Hematopoietic multipotent progenitor cell treated with erythropoietin and hydrocortisone succinate and interleukin-3 and kit ligand, for 6 days (in vitro differentiated cells): ENCODE data around the gene TUBA3D.
"Not testable (repeated sequence)": the region's sequence is repeated elsewhere in the genome, so short reads cannot be mapped to it uniquely, and the experiment has no call there.

Source experiments
- DNase-seq: peaks from one replicate; pipeline ENCODE4 v3.0.0-alpha.2; 2015

Gene TUBA3D

DNA sequence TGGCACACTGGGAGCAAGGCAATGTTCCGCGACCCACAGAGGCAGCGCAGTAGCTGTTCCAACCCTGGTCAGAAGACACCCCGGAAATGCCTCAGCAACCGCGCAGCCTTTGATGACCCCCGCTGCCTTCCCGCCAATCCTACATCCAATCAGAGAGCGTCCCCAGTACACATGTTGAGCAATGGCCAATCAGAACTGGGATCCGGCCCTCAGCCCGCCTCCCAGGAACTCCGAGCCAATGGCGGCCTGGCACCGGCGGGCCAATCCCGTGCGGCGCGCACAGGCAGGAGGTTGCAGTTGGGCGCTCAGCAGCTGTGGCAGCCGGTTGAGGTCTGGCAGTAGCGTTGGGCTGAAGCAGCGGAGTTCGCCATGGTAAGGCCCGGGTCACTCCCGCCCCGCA, at the start of gene TUBA3D:
Gene TUBA3D, plus strand, starts transcription at position 289 of the 400 bp plus-strand sequence. Its CDS starts 81 bp downstream, at position 370.
- DNase-seq: no peak

DNA sequence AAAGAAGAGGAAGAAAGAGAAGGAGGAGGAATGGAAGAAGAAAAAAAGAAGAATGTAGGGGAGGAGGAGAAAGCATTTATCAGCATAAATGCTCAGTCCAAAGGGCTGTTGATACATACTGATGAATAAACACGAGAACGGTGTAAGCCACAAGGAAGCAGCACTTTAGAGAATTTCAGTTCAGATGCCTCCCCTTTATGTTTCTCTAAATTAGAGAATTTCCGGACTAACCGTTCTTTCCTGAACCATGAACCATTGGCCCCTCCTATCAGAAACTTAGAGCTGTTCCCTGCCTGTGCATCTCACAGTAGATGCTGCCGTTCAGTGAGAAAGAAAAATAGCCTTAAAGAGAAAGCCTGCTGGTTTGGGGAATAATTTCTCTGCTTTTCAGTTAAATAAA, 49.2 kb upstream of the TUBA3D start:
- no peak for DNase-seq

GRCh38 chr2:131431336-131431735, 44.6 kb upstream of the TUBA3D start:
- no peak for DNase-seq

GRCh38 chr2:131440742-131441468, 35.0 kb upstream of the TUBA3D start:
- not testable (repeated sequence) for DNase-seq

DNA sequence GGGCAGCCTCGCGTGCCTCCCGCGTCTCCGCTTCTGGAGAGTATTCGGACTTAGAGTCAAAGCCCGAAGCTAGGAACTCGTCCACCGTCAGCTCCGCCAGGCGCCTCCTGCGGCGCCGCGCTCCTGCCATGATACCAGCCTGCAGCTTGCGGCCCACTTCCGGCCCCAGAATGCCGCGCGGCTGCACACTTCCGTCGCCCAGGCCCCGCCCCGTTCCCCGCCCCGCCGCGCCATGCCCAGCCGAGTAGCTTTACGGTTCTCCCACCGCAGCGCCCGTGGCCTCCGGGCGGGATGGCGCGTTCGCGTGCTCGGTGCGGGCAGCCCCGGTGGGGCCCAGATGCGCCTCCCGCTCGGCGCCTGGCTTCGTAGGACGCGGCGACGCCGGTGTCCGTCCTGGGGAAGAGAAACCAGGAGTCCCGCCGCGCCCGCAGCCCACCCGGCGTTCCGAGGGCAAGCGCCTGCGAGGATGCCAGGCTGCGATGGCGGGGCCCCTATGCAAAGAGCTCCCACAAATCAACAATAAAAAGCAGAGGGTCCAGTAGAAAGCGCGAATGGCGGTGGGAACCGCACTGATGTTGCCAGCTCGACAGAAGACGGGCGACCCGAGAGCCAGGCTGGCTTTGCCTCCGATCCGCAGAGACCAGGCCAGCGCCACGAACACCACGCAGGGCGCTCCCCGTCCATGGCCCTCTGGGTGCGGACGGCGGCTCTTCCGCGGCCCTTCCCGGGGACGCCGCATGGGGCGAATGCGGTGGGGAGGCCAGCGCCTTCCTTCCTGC, 31.0 kb upstream of the TUBA3D start:
- DNase-seq: not testable (repeated sequence)

GRCh38 chr2:131445515-131445797, 30.5 kb upstream of the TUBA3D start:
- not testable (repeated sequence) for DNase-seq

DNA sequence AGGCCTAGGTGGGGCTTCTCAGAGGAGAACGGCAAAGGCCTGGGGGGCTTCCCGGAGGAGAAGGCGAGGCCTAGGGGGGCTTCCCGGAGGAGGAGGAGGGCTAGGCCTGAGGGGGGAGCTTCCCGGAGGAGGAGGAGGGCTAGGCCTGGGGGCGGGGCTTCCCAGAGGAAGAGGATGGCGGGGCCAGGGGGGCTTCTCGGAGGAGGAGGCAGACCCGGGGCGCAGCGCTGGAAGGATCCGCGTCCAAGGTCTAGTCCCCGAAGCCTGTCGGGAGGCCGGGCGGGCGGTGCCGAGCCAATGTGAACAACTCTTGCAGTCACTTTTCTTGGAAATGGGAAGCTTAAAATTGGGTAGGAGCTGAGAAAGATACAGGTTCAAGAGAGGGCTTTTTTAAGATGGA, 30.0 kb upstream of the TUBA3D start:
- DNase-seq: no peak

DNA sequence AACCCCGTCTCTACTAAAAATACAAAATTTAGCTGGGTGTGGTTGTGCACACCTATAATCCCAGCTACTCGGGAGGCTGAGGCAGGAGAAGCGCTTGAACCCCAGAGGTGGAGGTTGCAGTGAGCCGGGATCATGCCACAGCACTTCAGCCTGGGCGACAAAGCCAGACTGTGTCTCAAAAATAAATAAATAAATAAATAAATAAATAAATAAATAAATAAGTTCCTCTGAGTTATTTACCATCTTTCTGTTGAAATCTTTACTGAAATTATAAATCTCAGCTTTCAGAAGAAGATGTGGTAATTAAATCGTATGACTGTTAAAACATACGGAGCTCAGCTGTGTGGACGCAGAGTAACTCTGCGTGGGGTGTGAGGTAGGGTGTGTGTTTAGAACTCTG, 27.9 kb upstream of the TUBA3D start:
- DNase-seq: not testable (repeated sequence)

DNA sequence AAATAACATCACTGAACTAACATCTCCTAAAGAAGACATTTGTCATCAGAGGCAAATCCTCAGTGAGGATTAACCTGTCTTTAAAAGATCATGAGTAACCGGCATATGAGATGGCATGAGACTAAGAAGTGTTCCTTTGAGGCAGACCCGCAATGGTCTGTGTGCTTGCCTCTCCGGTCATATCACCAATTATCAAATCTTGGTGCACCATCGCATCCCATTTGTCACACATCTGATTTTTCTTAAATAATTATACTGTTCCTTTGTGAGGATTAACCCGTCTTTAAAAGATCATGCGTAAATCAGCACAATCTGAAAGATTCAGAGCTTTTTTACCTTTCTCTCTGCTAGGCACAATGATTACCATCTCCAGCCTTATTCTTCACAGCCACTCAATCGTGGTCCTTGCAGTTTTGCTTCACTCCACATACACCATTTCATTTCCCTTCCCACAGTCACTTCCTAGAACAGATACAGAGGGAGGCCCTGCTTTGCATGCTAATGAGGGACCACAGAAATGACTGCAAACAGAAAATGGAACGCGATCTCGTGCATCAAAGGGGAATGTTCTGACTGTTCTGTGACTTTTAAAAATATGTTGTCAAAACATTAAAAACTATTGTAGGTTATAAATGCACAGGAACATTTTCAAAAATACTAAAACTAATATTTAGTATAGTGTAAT, 24.5 kb upstream of the TUBA3D start:
- not testable (repeated sequence) for DNase-seq

DNA sequence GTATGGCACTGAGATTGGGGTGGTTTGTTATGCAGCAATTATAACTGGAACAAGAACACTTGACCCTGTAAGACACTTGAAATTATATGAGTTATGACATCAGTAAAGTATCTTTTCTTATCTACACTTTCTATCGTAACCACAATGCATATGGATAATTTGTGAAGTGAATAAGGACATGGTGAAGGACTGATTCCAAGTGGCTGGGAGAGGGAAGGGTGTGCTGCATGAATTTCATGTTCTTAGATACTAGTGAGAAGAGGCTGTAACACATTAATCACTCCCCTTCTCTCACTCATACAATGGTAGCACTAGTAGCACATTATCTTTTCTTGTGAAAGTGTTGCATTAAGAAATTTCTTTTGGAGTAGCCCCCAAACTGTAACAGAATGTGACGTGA, 21.0 kb upstream of the TUBA3D start:
- DNase-seq: not testable (repeated sequence)

GRCh38 chr2:131467722-131468121, 8.2 kb upstream of the TUBA3D start:
- not testable (repeated sequence) for DNase-seq

DNA sequence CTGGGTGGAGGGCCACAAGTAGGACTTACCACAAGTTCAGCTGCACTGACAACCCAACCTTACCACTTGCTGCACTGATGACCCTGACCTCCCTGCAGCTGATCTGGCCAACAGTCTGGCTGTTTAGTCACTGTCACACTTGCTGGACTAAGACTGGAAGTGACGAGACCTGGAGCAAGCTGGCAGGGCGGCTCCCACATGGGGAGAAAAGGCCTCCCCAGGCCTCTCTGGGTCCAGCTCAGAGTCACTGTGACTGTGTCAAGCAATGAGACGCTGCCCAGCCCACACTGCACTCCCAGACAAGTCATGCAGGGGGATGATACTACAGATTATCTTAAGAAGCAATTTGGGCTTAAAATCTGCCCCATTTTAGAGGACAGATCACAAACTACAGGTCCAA, 5.0 kb upstream of the TUBA3D start:
- not testable (repeated sequence) for DNase-seq

- peak; percentile 71 for DNase-seq
Observed at GRCh38 chr2:131471624-131472023, 4.3 kb upstream of the TUBA3D start.

DNA sequence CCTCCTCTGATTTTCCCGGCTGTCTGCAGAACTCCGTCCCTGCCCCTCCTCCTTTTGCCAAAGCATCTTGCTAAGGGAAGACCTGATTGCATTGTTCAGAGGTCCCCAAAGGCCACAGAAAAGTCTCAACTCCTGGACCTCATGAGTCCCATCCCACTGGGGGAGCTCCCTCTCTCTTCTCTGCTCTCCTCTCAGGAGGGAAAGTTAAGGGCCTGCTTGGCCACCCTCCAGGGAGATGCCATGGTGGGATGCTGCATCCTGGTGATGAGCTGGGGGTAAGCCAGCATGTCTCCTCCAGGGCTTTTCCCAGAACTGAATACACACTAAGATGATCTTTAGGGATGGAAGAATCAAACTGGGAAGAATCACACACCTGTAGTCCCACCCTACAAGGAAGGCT, 2.7 kb upstream of the TUBA3D start:
- DNase-seq: not testable (repeated sequence)

DNA sequence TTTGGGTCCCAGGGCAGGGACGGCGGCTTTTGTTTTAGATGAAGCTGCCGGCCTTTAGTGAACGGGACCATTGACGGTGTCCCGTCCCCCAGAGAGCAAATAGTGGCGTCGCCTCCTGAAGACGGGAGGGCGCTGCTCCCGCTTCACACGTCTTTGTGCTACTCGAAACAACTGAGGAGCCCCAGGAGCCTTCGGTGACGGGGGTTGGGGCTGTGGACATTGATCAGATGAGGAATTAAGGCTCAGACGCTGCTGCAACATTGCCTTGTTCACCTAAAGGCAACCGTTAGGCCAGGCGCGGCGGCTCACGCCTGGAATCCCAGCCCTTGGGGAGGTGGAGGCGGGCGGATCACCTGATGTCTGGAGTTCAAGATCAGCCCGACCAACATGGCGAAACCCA, 444 bp downstream of the TUBA3D start:
- not testable (repeated sequence) for DNase-seq

DNA sequence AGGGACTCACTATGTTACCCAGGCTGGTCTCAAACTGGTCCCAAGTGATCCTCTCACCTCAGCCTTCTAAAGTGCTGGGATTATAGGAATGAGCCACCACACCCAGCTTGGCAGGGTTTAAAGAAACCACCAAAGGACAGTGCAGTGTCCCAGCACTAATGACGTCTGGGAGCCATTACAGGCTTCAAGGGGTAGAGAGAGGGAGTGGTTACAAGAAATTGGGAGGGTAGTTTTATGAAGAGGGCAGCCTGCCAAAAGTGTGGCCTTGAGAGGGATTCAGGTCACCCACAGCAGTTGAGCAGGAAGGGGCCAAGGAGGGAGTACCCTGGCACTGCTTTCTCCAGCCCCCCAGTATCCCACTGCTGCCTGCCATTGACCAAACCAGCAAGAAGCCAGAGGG, 1.3 kb downstream of the TUBA3D start:
- DNase-seq: peak; percentile 32

DNA sequence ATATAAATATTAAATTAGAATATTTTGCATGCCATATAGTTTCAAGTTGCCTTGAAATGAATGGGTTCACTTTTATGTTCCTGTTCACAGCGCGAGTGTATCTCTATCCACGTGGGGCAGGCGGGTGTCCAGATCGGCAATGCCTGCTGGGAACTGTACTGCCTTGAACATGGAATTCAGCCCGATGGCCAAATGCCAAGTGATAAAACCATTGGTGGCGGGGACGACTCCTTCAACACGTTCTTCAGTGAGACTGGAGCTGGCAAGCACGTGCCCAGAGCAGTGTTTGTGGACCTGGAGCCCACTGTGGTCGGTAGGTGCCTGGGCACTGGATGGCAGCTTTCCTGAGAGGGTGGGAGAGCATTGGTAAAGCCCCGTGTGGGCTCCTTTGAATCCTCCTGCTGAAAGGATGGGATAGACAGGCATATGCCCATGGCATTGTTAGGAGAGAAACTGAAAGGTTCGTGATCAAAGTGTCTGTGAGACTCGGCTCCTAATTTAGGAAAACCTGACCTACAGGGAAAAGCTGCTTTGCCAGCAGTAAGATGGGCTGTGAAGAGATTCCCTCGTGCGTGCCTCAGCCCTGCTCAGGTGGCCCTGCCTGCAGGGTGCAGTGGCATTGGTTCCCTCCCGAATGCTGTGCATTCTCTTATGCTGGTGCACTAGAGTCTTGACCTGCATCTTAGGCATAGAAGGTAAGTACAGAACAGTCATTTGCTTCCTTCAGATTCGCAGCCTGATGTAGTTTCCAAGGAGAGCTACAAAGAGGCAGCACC, 2.3 kb downstream of the TUBA3D start:
- not testable (repeated sequence) for DNase-seq

DNA sequence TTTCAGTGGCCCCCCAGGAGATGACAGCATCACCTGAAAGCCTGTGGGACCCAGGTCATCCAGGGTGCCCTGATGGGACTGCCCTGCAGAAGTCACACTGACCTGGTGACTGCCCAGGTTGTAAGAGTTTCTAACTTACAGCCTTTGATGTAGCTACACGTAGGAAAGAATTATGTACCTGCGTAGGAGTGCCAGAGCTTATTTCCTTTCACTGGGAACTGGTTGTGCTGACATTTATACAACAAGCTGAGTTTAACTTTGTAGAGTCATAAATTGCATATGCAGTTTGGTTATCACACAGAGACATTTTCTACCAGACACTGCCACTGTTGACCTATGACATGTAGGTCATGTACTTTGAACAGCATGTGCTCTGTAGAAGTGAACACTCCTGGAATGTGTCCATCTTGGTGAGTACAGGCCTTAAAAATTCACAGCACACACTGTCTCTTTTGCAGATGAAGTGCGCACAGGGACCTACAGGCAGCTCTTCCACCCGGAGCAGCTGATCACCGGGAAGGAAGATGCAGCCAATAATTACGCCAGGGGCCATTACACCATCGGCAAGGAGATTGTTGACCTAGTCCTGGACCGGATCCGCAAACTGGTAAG, 3.0 kb downstream of the TUBA3D start:
- not testable (repeated sequence) for DNase-seq

- DNase-seq: not testable (repeated sequence)
Observed at GRCh38 chr2:131480351-131480750, 4.4 kb downstream of the TUBA3D start.

DNA sequence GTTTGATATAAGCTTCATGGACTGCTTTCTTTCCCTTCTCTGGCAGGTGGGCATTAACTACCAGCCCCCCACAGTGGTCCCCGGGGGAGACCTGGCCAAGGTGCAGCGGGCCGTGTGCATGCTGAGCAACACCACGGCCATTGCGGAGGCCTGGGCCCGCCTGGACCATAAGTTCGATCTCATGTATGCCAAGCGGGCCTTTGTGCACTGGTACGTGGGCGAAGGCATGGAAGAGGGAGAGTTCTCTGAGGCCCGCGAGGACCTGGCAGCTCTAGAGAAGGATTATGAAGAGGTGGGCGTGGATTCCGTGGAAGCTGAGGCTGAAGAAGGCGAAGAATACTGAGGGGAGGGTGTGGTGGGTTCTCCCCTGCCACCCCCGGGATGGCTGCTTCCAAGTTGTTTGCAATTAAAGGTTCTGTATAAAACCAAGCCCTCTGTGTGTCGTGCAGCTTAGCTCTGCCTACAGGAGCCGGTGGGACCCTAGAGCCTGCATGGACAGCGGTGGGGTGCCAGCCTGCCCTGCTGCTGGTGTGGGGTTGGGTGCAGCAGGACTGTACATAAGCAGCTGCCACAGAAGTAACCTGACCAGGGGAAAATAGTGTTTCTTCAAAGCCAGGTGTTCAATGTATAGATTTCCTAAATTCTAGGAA, 6.7 kb downstream of the TUBA3D start:
- DNase-seq: not testable (repeated sequence)

DNA sequence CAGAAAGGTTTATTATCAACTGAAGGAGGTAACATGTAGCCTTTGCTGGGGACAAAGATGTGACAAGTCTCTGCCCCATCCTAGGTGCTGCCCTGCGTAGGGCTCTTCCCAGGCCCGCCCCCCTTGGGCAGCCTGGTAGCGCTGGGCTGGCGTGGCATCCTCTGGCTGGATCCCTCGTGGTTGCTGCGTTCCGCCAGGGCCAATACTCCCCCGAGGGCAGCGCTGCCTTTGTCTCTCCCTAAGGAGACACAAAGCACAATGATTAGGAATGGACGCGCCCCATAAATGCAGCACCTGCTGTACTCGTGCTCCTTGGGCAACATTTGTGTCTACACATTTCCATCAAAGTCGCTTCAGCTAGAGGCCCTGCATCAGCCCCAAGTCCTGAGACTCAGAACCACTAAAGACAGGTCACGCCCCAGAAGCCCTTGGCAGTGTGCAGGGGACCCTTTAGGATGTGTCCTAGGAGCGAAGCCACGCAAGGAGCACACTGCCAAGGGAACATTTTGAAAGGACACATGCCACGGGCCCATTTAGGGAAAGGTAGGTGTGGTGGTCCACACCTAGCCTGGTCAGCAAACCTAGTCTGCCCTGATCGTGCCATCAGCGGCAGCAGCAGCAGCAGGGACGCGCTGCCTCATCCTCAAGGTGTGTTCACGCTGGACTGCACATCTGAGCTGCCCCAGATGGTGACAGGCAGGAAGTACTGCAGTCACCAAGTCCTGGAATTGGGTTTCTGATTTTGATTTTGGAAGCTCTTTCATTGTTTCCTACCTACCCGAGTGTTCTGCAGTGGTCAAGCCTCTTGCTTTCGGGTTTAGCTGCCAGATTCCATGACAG, 8.3 kb downstream of the TUBA3D start:
- DNase-seq: not testable (repeated sequence)
